ENCODE results near the gene SRPK3. TPM values are rescaled to one million over a fixed set of nuclear protein-coding genes. Genes with fewer than 3 reads are reported as not detected.

Gene SRPK3
- total RNA-seq, 2 donors from 2014 or later, result 0.64 to 2.3 TPM

DNA sequence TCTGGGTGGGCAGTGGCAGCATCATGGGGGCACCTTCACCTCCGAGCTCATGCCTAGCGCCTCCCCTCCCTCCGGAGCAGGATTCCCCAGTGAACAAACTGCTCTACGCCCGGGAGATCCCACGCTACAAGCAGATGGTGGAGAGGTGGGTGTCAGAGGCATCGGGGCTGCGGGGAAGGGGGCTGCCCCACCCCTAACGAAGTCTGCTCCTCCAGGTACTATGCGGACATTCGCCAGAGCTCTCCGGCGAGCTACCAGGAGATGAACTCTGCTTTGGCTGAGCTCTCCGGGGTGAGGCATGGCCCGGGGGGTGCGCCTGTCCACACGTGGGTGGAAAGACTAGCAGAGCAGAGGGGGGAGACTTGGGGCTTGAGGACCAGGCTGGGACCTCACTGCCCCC, 2.7 kb upstream of the SRPK3 start:
- Histone ChIP-seq H3K9me3 (no peaks in the 10 kb centered on the region), H3K4me1 (no peaks in the 10 kb centered on the region), H3K9ac (ENCODE audit: low read depth in 2 of 2, low read length in 2 of 2) (no peak overlapping the region), H3K36me3 (no peaks in the 10 kb centered on the region), H3K27me3 (peaks cover 6% of the 10 kb centered on the region), H3K27ac (no peak overlapping the region), H3K4me3 (no peak overlapping the region)
- no peak for DNase-seq
- TF ChIP-seq, protein P1, sequence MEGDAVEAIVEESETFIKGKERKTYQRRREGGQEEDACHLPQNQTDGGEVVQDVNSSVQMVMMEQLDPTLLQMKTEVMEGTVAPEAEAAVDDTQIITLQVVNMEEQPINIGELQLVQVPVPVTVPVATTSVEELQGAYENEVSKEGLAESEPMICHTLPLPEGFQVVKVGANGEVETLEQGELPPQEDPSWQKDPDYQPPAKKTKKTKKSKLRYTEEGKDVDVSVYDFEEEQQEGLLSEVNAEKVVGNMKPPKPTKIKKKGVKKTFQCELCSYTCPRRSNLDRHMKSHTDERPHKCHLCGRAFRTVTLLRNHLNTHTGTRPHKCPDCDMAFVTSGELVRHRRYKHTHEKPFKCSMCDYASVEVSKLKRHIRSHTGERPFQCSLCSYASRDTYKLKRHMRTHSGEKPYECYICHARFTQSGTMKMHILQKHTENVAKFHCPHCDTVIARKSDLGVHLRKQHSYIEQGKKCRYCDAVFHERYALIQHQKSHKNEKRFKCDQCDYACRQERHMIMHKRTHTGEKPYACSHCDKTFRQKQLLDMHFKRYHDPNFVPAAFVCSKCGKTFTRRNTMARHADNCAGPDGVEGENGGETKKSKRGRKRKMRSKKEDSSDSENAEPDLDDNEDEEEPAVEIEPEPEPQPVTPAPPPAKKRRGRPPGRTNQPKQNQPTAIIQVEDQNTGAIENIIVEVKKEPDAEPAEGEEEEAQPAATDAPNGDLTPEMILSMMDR (IDR thresholded peaks at IDR 0.05), result no peak
- intact Hi-C loops (cut with DNase I), result no loop called here

DNA sequence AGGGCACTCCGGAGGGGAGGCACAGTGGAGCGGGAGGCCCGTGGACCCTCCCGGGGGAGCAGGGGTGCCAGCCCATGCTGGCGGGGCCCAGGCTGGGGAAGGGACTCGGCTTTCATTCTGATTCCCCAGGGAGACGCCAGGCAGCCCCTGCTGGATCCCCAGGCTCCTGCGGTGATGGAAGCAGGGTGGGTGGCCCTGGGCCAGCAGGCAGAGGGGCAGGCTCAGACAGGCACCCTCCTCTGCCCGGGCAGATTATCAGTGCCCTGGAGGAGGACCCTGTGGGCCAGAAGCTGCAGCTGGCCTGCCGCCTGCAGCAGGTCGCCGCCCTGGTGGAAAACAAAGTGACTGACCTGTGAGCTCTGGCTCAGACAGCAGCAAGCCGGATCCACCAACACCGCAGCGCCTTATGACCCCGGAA, 2.1 kb upstream of the SRPK3 start:
- DNase-seq, result no peak
- intact Hi-C loops (cut with DNase I), result no loop called here
- peaks cover 6% of the 10 kb centered on the region for H3K27me3 ChIP-seq

DNA sequence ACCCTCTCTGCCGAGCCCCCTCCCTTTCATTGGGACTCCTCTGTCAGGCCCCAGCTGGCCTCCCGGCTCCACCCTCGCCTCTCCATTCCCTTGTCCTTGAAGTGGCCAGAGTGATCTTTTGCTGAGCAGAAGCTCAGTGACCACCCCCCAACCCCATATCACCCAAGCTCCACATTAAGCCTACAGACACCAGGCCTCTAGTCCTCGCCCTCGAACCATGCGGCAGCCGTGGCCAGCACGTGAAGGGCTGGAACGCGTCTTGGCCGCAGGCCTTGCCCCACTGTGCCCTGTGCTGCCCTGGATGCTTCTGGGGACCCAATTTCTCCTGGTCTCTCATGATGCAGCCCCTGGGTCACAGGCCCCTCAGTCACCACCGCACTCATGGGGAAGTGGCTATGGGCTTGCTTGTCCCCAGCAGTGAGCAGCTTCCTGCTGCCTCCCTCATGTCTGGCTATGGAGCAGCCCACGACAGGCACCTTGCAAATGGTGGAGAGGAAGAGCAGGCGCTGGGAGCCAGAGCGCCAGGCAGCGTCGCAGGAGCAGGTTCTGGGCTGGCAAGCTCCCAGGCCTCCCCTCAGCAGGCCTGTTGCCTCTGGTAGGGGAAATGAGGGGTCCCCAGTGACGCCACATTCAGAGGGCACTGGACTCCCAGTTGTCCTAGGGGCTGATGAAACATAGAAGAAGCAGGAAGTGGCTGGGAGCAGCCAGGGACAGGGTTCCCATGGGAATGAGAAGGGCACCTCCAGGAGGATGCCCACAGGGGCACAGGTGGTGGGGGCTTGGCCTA, 757 bp upstream of the SRPK3 start:
- no peak overlapping the region for H3K9ac ChIP-seq (ENCODE audit: low read depth in 2 of 2, low read length in 2 of 2)
- H3K27ac ChIP-seq, result no peak overlapping the region
- TF ChIP-seq, protein P1 (IDR thresholded peaks at IDR 0.05), result no peak
- no peaks in the 10 kb centered on the region for H3K9me3 ChIP-seq
- no peak overlapping the region for H3K4me3 ChIP-seq
- intact Hi-C loops (cut with DNase I), result no loop called here
- H3K36me3 ChIP-seq, result no peaks in the 10 kb centered on the region
- no peaks in the 10 kb centered on the region for H3K4me1 ChIP-seq
- peaks cover 6% of the 10 kb centered on the region for H3K27me3 ChIP-seq
- no peak for DNase-seq

More for the DNA sequence above, 2.1 kb upstream of the SRPK3 start:
- H3K9ac ChIP-seq (ENCODE audit: low read depth in 2 of 2, low read length in 2 of 2), result no peak overlapping the region
- TF ChIP-seq, protein P1 (IDR thresholded peaks at IDR 0.05), result no peak
- H3K4me3 ChIP-seq, result no peak overlapping the region
- H3K4me1 ChIP-seq, result no peaks in the 10 kb centered on the region
- no peaks in the 10 kb centered on the region for H3K9me3 ChIP-seq
- no peak overlapping the region for H3K27ac ChIP-seq
- no peaks in the 10 kb centered on the region for H3K36me3 ChIP-seq

DNA sequence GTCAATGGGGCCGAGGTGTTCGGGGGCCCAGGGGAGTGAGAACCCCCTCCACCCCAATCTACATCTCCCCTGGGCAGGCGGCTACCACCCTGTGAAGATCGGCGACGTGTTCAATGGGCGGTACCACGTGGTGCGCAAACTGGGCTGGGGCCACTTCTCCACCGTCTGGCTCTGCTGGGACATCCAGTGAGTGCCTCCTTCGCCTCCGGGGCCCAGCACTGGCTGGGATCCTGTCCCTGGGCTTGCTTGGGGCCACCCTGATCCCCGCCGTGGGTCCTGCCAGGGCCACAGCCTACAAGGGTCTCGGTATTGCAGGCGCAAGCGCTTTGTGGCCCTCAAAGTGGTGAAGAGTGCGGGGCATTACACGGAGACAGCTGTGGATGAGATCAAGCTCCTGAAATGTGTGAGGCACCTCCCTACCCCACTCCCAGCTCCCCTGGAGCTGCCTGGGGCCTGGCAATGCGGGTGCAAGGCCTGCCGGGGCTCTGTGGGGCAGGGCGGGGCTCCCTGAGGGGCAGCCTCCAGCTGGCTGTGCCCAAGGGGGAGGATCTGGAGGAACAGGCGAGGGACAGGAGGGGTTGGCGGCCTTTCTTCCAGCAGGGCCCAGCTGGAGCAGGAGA, 697 bp downstream of the SRPK3 start:
- Histone ChIP-seq H3K4me1 (no peaks in the 10 kb centered on the region), H3K36me3 (no peaks in the 10 kb centered on the region), H3K9ac (ENCODE audit: low read depth in 2 of 2, low read length in 2 of 2) (peak overlapping the region in 1 of 2 donors; percentile 12), H3K27me3 (peaks cover 6% of the 10 kb centered on the region), H3K4me3 (no peak overlapping the region), H3K9me3 (no peaks in the 10 kb centered on the region), H3K27ac (no peak overlapping the region)
- intact Hi-C loops (cut with DNase I), result no loop called here
- DNase-seq, result no peak
- TF ChIP-seq, protein P1 (IDR thresholded peaks at IDR 0.05), result no peak

DNA sequence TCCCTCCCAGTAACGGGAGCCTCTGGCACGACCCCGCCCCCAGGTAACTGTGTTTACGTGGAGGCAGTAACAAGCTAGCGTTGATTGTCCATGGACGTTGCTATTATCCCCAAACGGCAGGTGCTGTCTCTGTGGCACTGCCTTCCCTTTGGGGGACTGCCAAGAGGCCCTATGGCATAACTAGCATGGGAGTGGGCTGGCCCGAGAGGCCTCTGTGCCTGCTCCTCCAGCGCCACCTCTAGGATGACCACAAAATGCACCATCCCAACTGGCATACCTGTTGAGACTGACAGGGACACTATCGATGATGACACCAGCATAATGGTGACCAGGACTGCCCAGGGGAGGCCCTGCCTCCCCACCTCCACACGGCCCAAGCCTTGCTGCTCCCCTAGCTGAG, 1.5 kb downstream of the SRPK3 start:
- TF ChIP-seq, protein P1 (IDR thresholded peaks at IDR 0.05), result no peak
- intact Hi-C loops (cut with DNase I), result no loop called here
- no peak overlapping the region for H3K4me3 ChIP-seq
- no peak overlapping the region for H3K27ac ChIP-seq
- no peaks in the 10 kb centered on the region for H3K4me1 ChIP-seq
- H3K27me3 ChIP-seq, result peaks cover 6% of the 10 kb centered on the region
- H3K9me3 ChIP-seq, result no peaks in the 10 kb centered on the region
- H3K9ac ChIP-seq (ENCODE audit: low read depth in 2 of 2, low read length in 2 of 2), result no peak overlapping the region
- H3K36me3 ChIP-seq, result no peaks in the 10 kb centered on the region
- no peak for DNase-seq
